ENCODE measurements around the gene TAF9.

TAF9 gene

GRCh38 chr5:69369340-69370121 lies at the start of gene TAF9, which contains the start of the genes AK6 and RAD17:
TSS of gene TAF9 (minus strand) at chr5:69369520. CDS start at chr5:69365737, 3,783 bp downstream.
TSS of gene AK6 (minus strand) at chr5:69369520. CDS start at chr5:69369490, 30 bp downstream.
TSS of gene RAD17 (plus strand) at chr5:69369818. CDS start at chr5:69372209, 2,391 bp downstream.
- peak; percentile 91 for DNase-seq

GRCh38 chr5:69418554-69418953 lies 49.2 kb upstream of the TAF9 start:
- no peak for DNase-seq

GRCh38 chr5:69416699-69417098 lies 47.4 kb upstream of the TAF9 start:
- no peak for DNase-seq

- DNase-seq: no peak
These were observed 46.9 kb upstream of the TAF9 start for GRCh38 chr5:69416180-69416579.

- DNase-seq: no peak
These were observed 46.3 kb upstream of the TAF9 start for GRCh38 chr5:69415584-69415958.

GRCh38 chr5:69414885-69415583 lies 45.7 kb upstream of the TAF9 start, which contains the start of gene MARVELD2:
TSS of gene MARVELD2 (plus strand) at chr5:69415116. CDS start at chr5:69419386, 4,270 bp downstream.
- DNase-seq: peak; percentile 72

GRCh38 chr5:69404659-69405330 lies 35.5 kb upstream of the TAF9 start:
- no peak for DNase-seq

- DNase-seq: no peak
These were observed 9.1 kb upstream of the TAF9 start for GRCh38 chr5:69378376-69378775.

GRCh38 chr5:69374911-69375446 lies 5.7 kb upstream of the TAF9 start:
- no peak for DNase-seq

- DNase-seq: no peak
These were observed 3.1 kb upstream of the TAF9 start for GRCh38 chr5:69372394-69372793.

GRCh38 chr5:69370335-69370734 lies 1.0 kb upstream of the TAF9 start:
- DNase-seq: peak; percentile 7

- DNase-seq: peak; percentile 21
These were observed 621 bp downstream of the TAF9 start for GRCh38 chr5:69368458-69369339.

GRCh38 chr5:69367697-69368279 lies 1.5 kb downstream of the TAF9 start:
- DNase-seq: no peak

- no peak for DNase-seq
These were observed 4.5 kb downstream of the TAF9 start for GRCh38 chr5:69364850-69365249.

GRCh38 chr5:69364414-69364813 lies 4.9 kb downstream of the TAF9 start:
- no peak for DNase-seq

- DNase-seq: no peak
These were observed 8.9 kb downstream of the TAF9 start for GRCh38 chr5:69360442-69360841.

GRCh38 chr5:69359699-69360098 lies 9.6 kb downstream of the TAF9 start:
- DNase-seq: no peak

- DNase-seq: no peak
These were observed 18.7 kb downstream of the TAF9 start for GRCh38 chr5:69350664-69351063.

- DNase-seq: no peak
These were observed 26.2 kb downstream of the TAF9 start for GRCh38 chr5:69343083-69343482.

GRCh38 chr5:69341520-69342161 lies 27.7 kb downstream of the TAF9 start:
- no peak for DNase-seq

GRCh38 chr5:69335341-69335935 lies 33.9 kb downstream of the TAF9 start:
- DNase-seq: no peak
